ENCODE data around the gene ILDR2.

Gene ILDR2

GRCh38 chr1:167011560-167012191 lies 36.3 kb upstream of the ILDR2 start:
- H3K4me3 ChIP-seq (ENCODE audit: low read length): no peak overlapping the region
- no peak for DNase-seq (ENCODE audit: low read depth)
- TF ChIP-seq, protein P1, sequence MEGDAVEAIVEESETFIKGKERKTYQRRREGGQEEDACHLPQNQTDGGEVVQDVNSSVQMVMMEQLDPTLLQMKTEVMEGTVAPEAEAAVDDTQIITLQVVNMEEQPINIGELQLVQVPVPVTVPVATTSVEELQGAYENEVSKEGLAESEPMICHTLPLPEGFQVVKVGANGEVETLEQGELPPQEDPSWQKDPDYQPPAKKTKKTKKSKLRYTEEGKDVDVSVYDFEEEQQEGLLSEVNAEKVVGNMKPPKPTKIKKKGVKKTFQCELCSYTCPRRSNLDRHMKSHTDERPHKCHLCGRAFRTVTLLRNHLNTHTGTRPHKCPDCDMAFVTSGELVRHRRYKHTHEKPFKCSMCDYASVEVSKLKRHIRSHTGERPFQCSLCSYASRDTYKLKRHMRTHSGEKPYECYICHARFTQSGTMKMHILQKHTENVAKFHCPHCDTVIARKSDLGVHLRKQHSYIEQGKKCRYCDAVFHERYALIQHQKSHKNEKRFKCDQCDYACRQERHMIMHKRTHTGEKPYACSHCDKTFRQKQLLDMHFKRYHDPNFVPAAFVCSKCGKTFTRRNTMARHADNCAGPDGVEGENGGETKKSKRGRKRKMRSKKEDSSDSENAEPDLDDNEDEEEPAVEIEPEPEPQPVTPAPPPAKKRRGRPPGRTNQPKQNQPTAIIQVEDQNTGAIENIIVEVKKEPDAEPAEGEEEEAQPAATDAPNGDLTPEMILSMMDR (IDR thresholded peaks at IDR 0.05; ENCODE audit: insufficient read depth, low read depth, low read length, missing control alignments): no peak

- DNase-seq (ENCODE audit: low read depth): no peak
- TF ChIP-seq, protein P1 (IDR thresholded peaks at IDR 0.05; ENCODE audit: insufficient read depth, low read depth, low read length, missing control alignments): no peak
- no peak overlapping the region for H3K4me3 ChIP-seq (ENCODE audit: low read length)
These were observed 28.4 kb upstream of the ILDR2 start for GRCh38 chr1:167003711-167004110.

DNA sequence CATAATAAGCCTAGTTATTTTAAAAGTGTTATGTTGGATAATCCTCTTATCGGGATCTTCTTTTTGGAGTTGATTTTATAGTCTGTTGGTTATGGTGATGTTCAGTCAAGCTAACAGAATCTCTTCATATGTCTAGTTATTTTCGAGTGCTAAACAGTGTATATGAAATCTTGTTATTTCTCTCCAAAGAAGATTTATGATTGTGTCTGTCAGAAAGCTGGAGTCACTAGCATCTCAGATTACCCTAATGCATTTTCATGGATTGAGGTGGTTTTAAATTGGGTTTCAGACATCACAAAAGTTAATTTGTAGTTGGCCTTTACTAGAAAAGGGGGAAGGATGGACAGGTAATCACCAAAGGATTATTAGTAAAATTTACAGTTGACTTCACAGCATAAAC lies 27.0 kb upstream of the ILDR2 start:
- DNase-seq (ENCODE audit: low read depth): no peak
- H3K4me3 ChIP-seq (ENCODE audit: low read length): no peak overlapping the region
- TF ChIP-seq, protein P1 (IDR thresholded peaks at IDR 0.05; ENCODE audit: insufficient read depth, low read depth, low read length, missing control alignments): no peak

DNA sequence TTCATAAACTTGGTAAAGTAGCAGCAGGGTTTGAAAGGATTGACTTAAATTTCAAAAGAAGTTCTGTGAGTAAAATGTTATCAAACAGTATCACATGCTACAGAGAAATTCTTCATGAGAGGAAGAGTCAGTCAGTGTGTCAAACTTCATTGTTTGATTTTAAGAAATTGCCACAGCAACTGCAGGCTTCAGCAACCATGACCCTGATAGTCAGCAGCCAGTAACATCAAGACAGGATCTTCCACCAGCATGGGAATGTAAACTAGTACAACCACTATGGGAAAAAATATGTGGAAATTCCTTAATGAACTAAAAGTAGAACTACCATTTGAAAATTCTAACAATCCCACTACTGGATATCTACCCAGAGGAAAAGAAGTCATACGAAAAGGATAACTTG lies 25.2 kb upstream of the ILDR2 start:
- no peak overlapping the region for H3K4me3 ChIP-seq (ENCODE audit: low read length)
- no peak for DNase-seq (ENCODE audit: low read depth)
- TF ChIP-seq, protein P1 (IDR thresholded peaks at IDR 0.05; ENCODE audit: insufficient read depth, low read depth, low read length, missing control alignments): no peak

GRCh38 chr1:166999500-167000055 lies 24.2 kb upstream of the ILDR2 start:
- H3K4me3 ChIP-seq (ENCODE audit: low read length): no peak overlapping the region
- DNase-seq (ENCODE audit: low read depth): no peak
- TF ChIP-seq, protein P1 (IDR thresholded peaks at IDR 0.05; ENCODE audit: insufficient read depth, low read depth, low read length, missing control alignments): no peak

DNA sequence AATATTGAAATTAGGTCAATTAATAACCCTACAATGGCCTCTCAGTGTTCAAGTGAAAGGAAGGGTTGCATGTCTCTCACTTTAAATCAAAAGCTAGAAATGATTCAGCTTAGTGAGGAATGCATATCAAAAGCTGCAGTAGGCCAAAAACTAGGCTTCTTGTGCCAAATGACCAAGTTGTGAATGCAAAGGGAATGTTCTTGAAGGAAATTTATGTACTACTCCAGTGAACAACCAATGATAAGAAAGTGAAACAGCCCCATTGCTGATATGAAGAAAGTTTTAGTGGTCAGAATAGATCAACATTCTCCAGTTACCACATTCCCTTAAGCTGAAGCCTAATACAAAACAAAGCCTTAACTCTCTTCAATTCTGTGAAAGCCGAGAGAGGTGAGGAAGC lies 23.7 kb upstream of the ILDR2 start:
- DNase-seq (ENCODE audit: low read depth): no peak
- TF ChIP-seq, protein P1 (IDR thresholded peaks at IDR 0.05; ENCODE audit: insufficient read depth, low read depth, low read length, missing control alignments): no peak

GRCh38 chr1:166988974-166989515 lies 13.7 kb upstream of the ILDR2 start, which contains the start of gene MAEL:
Gene MAEL, plus strand, starts transcription at chr1:166989280. Its CDS starts 73 bp downstream, at chr1:166989353.
- H3K4me3 ChIP-seq (ENCODE audit: low read length): no peak within 1 kb of the TSS
- TF ChIP-seq, protein P1 (IDR thresholded peaks at IDR 0.05; ENCODE audit: insufficient read depth, low read depth, low read length, missing control alignments): no peak
- DNase-seq (ENCODE audit: low read depth): no peak

More for the DNA sequence above, 23.7 kb upstream of the ILDR2 start:
- no peak overlapping the region for H3K4me3 ChIP-seq (ENCODE audit: low read length)

All from epithelial cell of esophagus (primary cell).